B cell (primary cell): Measurements from ENCODE around the gene RHOH. TPM values are rescaled to one million over a fixed set of nuclear protein-coding genes. Genes with fewer than 3 reads are reported as not detected.

Experiments used
- ATAC-seq: fragments of 200-7000 bp; cut with Tn5 transposase; one replicate; pipeline ENCODE4 v1.10.0; 2021; ENCODE audit warnings: low read depth, mild to moderate bottlenecking, moderate number of reproducible peaks, moderate library complexity
- CTCF ChIA-PET: fragments of 350-600 bp; sonication (Branson Sonifier 250); formaldehyde crosslinking; loops from one replicate; lab custom pipeline; 2021; ENCODE audit warnings: antibody characterized with exemption, inconsistent platforms; lab: Charles Lee
- POLR2A ChIA-PET: fragments of 350-600 bp; sonication (Branson Sonifier 250); formaldehyde crosslinking; loops from one replicate; lab custom pipeline; 2021; ENCODE audit warnings: antibody characterized with exemption; lab: Charles Lee
- DNase-seq: peaks from one replicate; pipeline ENCODE4 v3.0.0; 2013
- H2AFZ ChIP-seq: 2 replicates; pipeline ENCODE4 v1.6.1; 2012; ENCODE audit warnings: mild to moderate bottlenecking, low read depth, low read length; ENCODE audit not compliant: insufficient read depth, poor library complexity, severe bottlenecking
- H3K27ac ChIP-seq, 2 donors: 1 replicate in 1 of 2; 2 replicates in 1 of 2; pipeline ENCODE4 v1.5.1; 2012 to 2013; ENCODE audit warnings: low read length in 2 of 2, mild to moderate bottlenecking in 2 of 2, moderate library complexity in 1 of 2
- H3K27me3 ChIP-seq, 4 experiments: fragments of 200-600 bp in 1 of 4; sonication (generic) in 1 of 4; replicated peaks in 1 of 4; 1 replicate in 2 of 4; 2 replicates in 2 of 4; pipeline versions ENCODE4 v1.6.1 to v1.7.0; 2013 to 2016; ENCODE audit warnings: low read length in 3 of 4, mild to moderate bottlenecking in 2 of 4, mixed read lengths in 1 of 4, moderate library complexity in 1 of 4; ENCODE audit not compliant: insufficient read depth in 4 of 4, control insufficient read depth in 3 of 4; ENCODE audit errors: control extremely low read depth in 1 of 4
- H3K36me3 ChIP-seq, 2 experiments: replicated peaks in 1 of 2; 1 replicate in 1 of 2; 2 replicates in 1 of 2; pipeline versions ENCODE4 v1.6.1 to v1.7.1; 2013; ENCODE audit warnings: low read length in 1 of 2; ENCODE audit not compliant: insufficient read depth in 2 of 2, control insufficient read depth in 1 of 2; ENCODE audit errors: control extremely low read depth in 1 of 2, extremely low read depth in 1 of 2
- H3K4me1 ChIP-seq, 2 donors: fragments of 200-600 bp in 1 of 2; sonication (generic) in 1 of 2; 1 replicate in 1 of 2; 2 replicates in 1 of 2; pipeline versions ENCODE4 v1.5.1 to v1.6.1; 2013 to 2017; ENCODE audit warnings: low read length in 2 of 2; ENCODE audit not compliant: control insufficient read depth in 2 of 2, insufficient read depth in 2 of 2
- H3K4me2 ChIP-seq: replicated peaks from 2 replicates; pipeline ENCODE3; 2012; ENCODE audit warnings: mild to moderate bottlenecking, low read depth, low read length; ENCODE audit not compliant: poor library complexity, severe bottlenecking
- H3K4me3 ChIP-seq, 5 experiments: fragments of 200-600 bp in 1 of 5; sonication (generic) in 1 of 5; 1 replicate in 3 of 5; 2 replicates in 2 of 5; pipeline versions ENCODE4 v1.5.1 to v1.7.0; 2011 to 2016; ENCODE audit warnings: low read length in 4 of 5, mild to moderate bottlenecking in 4 of 5, low read depth in 2 of 5, control low read depth in 1 of 5, moderate library complexity in 1 of 5; ENCODE audit not compliant: insufficient read depth in 1 of 5; ENCODE audit errors: control extremely low read depth in 1 of 5, extremely low read depth in 1 of 5
- H3K79me2 ChIP-seq: fragments of 200-600 bp; sonication (generic); one replicate; pipeline ENCODE4 v1.6.0; 2016; ENCODE audit warnings: low read length; ENCODE audit not compliant: control insufficient read depth, insufficient read depth
- H3K9ac ChIP-seq: fragments of 200-600 bp; sonication (generic); 2 replicates; pipeline ENCODE4 v1.6.1; 2017; ENCODE audit warnings: mild to moderate bottlenecking, low read length, moderate library complexity
- H3K9me3 ChIP-seq, 3 donors: one replicate each; pipeline versions ENCODE4 v1.6.1 to v1.7.1; 2013; ENCODE audit warnings: low read length in 2 of 3; ENCODE audit not compliant: control insufficient read depth in 2 of 3, insufficient read depth in 1 of 3; ENCODE audit errors: control extremely low read depth in 1 of 3
- H4K20me1 ChIP-seq: 2 replicates; pipeline ENCODE4 v1.6.0; 2012; ENCODE audit warnings: mild to moderate bottlenecking, low read length; ENCODE audit not compliant: insufficient read depth, control insufficient read depth, poor library complexity, severe bottlenecking
- H3K27ac Mint-ChIP-seq: one replicate; pipeline ENCODE4 v1.8.0; 2021; ENCODE audit warnings: mixed read lengths
- H3K27me3 Mint-ChIP-seq: one replicate; pipeline ENCODE4 v1.8.0; 2021; ENCODE audit warnings: mixed read lengths
- H3K4me1 Mint-ChIP-seq: one replicate; pipeline ENCODE4 v1.8.0; 2021; ENCODE audit warnings: mixed read lengths
- H3K4me3 Mint-ChIP-seq: one replicate; pipeline ENCODE4 v1.8.0; 2021; ENCODE audit warnings: mixed read lengths
- H3K9me3 Mint-ChIP-seq: one replicate; pipeline ENCODE4 v1.8.0; 2022; ENCODE audit warnings: mixed read lengths; ENCODE audit not compliant: insufficient read depth
- CTCF ChIP-seq: fragments of 200-600 bp; IDR thresholded peaks from one replicate; pipeline ENCODE4 v1.8.0; 2022; ENCODE audit warnings: antibody characterized with exemption, mild to moderate bottlenecking
- EZH2 ChIP-seq: IDR thresholded peaks from 2 replicates; pipeline ENCODE4 v1.6.1; 2012; ENCODE audit warnings: borderline replicate concordance, low read depth, mild to moderate bottlenecking, moderate library complexity, low read length; ENCODE audit not compliant: insufficient read depth, poor library complexity, severe bottlenecking
- WGBS: methylation state at CpG from one replicate; pipeline ENCODE4 v1.1.5; 2013; ENCODE audit warnings: missing lambda C conversion rate; ENCODE audit not compliant: insufficient coverage; 5-methylcytosine and 5-hydroxymethylcytosine counted together
- intact Hi-C: fragments of 100-400 bp; cut with micrococcal nuclease; formaldehyde crosslinking; loops from one replicate; pipeline ENCODE4 v1.10.0; 2022
- polyA plus RNA-seq: library from polyadenylated mRNA; depleted of rRNA; stranded (reverse); fragments of >200 nt; gene quantifications from 2 replicates; pipeline ENCODE4 v1.2.3, GENCODE V29; 2012
- total RNA-seq, 2 donors: library from RNA; stranded (reverse); fragments of 120-200 nt in 1 of 2; gene quantifications; 1 replicate in 1 of 2; 2 replicates in 1 of 2; pipeline versions ENCODE4 v1.2.3 to v1.2.4, GENCODE V29; 2013 to 2022

RHOH gene
- total and polyA plus RNA-seq, 2 donors (not counting 1 experiment from before 2014, with no cell fraction given), result 118 to 209 TPM

- ATAC-seq, result peak; percentile 32
- ChIA-PET CTCF (interaction anchor here (1.3 to 4.6 kb wide), 3 partner anchors 68 to 78 kb away, joined by 5 to 22 read pairs (median 5); no protein-coding TSS in a partner anchor), POLR2A (interaction anchor here (0.7 kb wide), 1 partner anchor 13 kb away, joined by 3 read pairs; no protein-coding TSS in a partner anchor)
- intact Hi-C loops, result no loop called here
- Mint-ChIP-seq H3K4me1 (peaks cover 81% of the 10 kb centered on the region), H3K27ac (peak overlapping the region; percentile 83), H3K4me3 (peak overlapping the region; percentile 27), H3K9me3 (no peaks in the 10 kb centered on the region), H3K27me3 (no peaks in the 10 kb centered on the region)
- no peak overlapping the region for H3K9ac ChIP-seq
- H3K4me3 ChIP-seq, result no peak overlapping the region
- TF ChIP-seq EZH2 (no peak), CTCF (no peak)
- H3K27me3 ChIP-seq, result no peaks in the 10 kb centered on the region
- DNase-seq, result no peak
- H3K79me2 ChIP-seq, result peaks cover 96% of the 10 kb centered on the region
- no peaks in the 10 kb centered on the region for H3K9me3 ChIP-seq
- peak overlapping the region; percentile 24 for H3K4me2 ChIP-seq
- peaks cover 85% of the 10 kb centered on the region for H4K20me1 ChIP-seq
- peaks cover 74 to 80% of the 10 kb centered on the region in 2 donors for H3K4me1 ChIP-seq
- H3K36me3 ChIP-seq, result peaks cover 8 to 84% of the 10 kb centered on the region in 2 experiments
- H2AFZ ChIP-seq, result no peak overlapping the region
- H3K27ac ChIP-seq, result peak overlapping the region; percentile 3 to 60
- WGBS, result 87% methylated on average over 7 of the region's 12 CpGs
Measured at GRCh38 chr4:40238700-40239548, 42.1 kb downstream of the RHOH start.
